Memory B cell (primary cell): ENCODE measurements around the gene PTPRB.
A peak's percentile ranks its signal among the peaks of the same experiment; 100 is the strongest.
"Not testable (repeated sequence)": the region's sequence is repeated elsewhere in the genome, so short reads cannot be mapped to it uniquely, and the experiment has no call there.

Experiments used
- ATAC-seq: fragments of 150-1000 bp; cut with Tn5 transposase; 2 replicates; pipeline ENCODE4 v1.10.0; 2021; ENCODE audit warnings: low read depth, mild to moderate bottlenecking, moderate library complexity
- DNase-seq, 2 donors: peaks; one replicate each; pipeline ENCODE4 v3.0.0; 2022; ENCODE audit warnings: low spot score in 2 of 2
- H3K27ac Mint-ChIP-seq: one replicate; pipeline ENCODE4 v1.8.0; 2022; ENCODE audit warnings: mild to moderate bottlenecking, moderate library complexity, mixed read lengths
- H3K27me3 Mint-ChIP-seq: one replicate; pipeline ENCODE4 v1.8.0; 2022; ENCODE audit warnings: mixed read lengths
- H3K36me3 Mint-ChIP-seq: one replicate; pipeline ENCODE4 v1.8.0; 2022; ENCODE audit warnings: mild to moderate bottlenecking, mixed read lengths
- H3K4me1 Mint-ChIP-seq: one replicate; pipeline ENCODE4 v1.8.0; 2022; ENCODE audit warnings: mixed read lengths
- H3K4me3 Mint-ChIP-seq: one replicate; pipeline ENCODE4 v1.8.0; 2022; ENCODE audit warnings: mild to moderate bottlenecking, moderate library complexity, mixed read lengths
- H3K9me3 Mint-ChIP-seq: one replicate; pipeline ENCODE4 v1.8.0; 2022; ENCODE audit warnings: mixed read lengths

The PTPRB gene

DNA sequence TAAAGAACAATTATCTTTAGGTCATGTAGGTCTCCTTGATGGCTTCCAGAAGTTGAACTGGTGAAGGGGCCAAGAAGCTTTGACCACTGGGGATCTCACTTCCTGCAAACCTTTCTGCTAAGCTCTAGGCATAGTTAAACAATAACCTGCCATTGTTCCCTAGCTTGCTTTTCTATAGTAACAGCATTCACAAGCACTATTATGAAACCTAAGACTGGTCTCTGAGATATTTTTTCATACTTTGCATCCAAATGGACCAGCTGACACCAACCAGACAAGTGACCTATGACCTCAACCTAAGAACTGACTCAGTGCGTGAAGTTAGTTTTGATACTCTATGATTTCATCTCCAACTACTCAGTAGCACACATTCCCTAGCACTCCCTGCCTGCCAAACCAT, 129.1 kb downstream of the PTPRB start:
- ATAC-seq (no peak), DNase-seq (no peak)
- H3K27ac Mint-ChIP-seq = no peak overlapping the region
- no peaks in the 10 kb centered on the region for H3K9me3 Mint-ChIP-seq
- no peak overlapping the region for H3K4me3 Mint-ChIP-seq
- peaks cover 9% of the 10 kb centered on the region for H3K4me1 Mint-ChIP-seq
- peaks cover 16% of the 10 kb centered on the region for H3K36me3 Mint-ChIP-seq
- H3K27me3 Mint-ChIP-seq = no peaks in the 10 kb centered on the region

DNA sequence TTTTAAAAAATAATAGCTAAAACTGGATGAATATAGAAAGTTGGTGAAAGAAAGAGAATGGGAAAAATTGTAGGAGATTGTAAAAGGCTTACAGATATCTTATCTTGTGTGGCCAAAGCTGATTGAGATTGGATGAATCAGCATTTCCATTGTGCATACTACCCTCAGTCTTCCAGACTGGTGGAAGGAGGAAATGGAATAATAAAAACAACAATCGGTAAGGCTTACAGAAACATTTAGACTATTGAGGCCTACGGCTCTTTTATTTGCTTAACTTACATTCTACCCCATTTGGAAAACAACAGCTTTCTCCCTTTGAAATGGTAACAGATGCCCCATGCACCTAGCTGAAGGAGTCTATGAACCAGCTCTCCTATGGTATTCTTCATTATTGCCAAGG, 129.8 kb downstream of the PTPRB start:
- no peak for ATAC-seq
- H3K4me3 Mint-ChIP-seq = no peak overlapping the region
- H3K27me3 Mint-ChIP-seq = no peaks in the 10 kb centered on the region
- H3K4me1 Mint-ChIP-seq = peaks cover 15% of the 10 kb centered on the region
- no peak overlapping the region for H3K27ac Mint-ChIP-seq
- no peak for DNase-seq
- H3K9me3 Mint-ChIP-seq = no peaks in the 10 kb centered on the region
- peaks cover 16% of the 10 kb centered on the region for H3K36me3 Mint-ChIP-seq

DNA sequence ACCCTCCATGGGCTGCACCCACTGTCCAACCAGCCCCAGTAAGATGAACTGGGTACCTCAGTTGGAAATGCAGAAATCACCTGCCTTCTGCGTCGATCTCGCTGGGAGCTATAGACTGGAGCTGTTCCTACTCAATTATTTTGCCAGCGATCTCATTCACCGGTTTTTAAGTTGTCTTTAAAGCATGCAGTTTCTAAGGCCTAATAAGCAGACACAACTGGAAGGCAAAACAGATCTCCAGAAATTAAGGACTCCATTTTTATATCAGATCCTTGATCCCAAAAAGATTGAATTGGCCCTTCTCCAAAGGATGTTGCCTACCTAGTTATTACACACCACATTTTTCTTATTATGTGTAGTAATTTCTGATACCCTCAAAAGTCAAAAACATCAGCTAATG, 139.7 kb downstream of the PTPRB start:
- ATAC-seq (no peak), DNase-seq (no peak)
- peaks cover 25% of the 10 kb centered on the region for H3K36me3 Mint-ChIP-seq
- H3K4me3 Mint-ChIP-seq = no peak overlapping the region
- H3K9me3 Mint-ChIP-seq = peaks cover 9% of the 10 kb centered on the region
- H3K4me1 Mint-ChIP-seq = peaks cover 41% of the 10 kb centered on the region
- H3K27me3 Mint-ChIP-seq = no peaks in the 10 kb centered on the region
- H3K27ac Mint-ChIP-seq = no peak overlapping the region

DNA sequence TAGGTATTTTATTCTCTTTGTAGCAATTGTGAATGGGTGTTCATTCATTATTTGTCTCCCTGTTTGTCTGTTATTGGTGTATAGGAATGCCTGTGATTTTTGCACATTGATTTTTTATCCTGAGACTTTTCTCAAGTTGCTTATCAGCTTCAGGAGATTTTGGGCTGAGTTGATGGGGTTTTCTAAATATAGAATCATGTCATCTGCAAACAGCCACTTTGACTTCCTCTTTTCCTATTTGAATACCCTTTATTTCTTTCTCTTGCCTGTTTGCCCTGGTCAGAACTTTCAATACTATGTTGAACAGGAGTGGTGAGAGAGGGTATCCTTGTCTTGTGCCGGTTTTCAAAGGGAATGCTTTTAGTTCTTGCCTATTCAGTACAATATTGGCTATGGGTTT, 144.3 kb downstream of the PTPRB start:
- Mint-ChIP-seq H3K4me1 (peaks cover 42% of the 10 kb centered on the region), H3K36me3 (peaks cover 16% of the 10 kb centered on the region), H3K4me3 (peak overlapping the region; percentile 80), H3K27ac (peak overlapping the region; percentile 71)
- H3K27me3 Mint-ChIP-seq, DNase-seq, H3K9me3 Mint-ChIP-seq, ATAC-seq: not testable (repeated sequence)

DNA sequence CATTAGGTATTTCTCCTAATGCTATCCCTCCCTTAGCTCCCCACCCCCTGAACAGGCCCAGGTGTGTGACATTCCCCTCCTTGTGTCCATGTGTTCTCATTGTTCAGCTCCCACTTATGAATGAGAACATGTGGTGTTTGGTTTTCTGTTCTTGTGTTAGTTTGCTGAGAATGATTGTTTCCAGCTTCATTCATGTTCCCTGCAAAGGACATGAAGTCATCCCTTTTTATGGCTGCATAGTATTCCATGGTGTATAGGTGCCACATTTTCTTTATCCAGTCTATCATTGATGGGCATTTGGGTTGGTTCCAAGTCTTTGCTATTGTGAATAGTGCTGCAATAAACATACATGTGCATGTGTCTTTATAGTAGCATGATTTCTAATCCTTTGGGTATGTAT, 146.3 kb downstream of the PTPRB start:
- Mint-ChIP-seq H3K4me1 (peaks cover 56% of the 10 kb centered on the region), H3K36me3 (peaks cover 12% of the 10 kb centered on the region), H3K4me3 (peak overlapping the region; percentile 24)
- not testable (repeated sequence) for DNase-seq, H3K9me3 Mint-ChIP-seq, H3K27me3 Mint-ChIP-seq, H3K27ac Mint-ChIP-seq, ATAC-seq

DNA sequence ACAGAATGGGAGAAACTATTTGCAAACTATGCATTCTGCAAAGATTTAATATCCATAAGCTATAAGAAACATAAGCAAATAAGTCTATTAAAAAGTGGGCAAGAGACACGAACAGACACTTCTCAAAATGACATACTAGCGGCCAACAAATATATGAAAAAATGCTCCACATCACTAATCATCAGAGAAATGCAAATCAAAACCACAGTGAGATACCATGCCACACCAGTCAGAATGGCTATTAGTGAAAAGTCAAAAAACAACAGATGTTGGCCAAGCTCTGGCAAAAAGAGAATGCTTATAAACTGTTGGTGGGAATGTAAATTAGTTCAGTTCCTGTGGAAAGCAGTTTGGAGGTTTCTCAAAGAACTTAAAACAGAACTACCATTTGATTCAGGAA, 149.8 kb downstream of the PTPRB start:
- H3K4me3 Mint-ChIP-seq = peak overlapping the region; percentile 62
- H3K9me3 Mint-ChIP-seq = no peaks in the 10 kb centered on the region
- H3K27ac Mint-ChIP-seq = peak overlapping the region; percentile 91
- H3K36me3 Mint-ChIP-seq = peaks cover 11% of the 10 kb centered on the region
- peak in 1 of 2 donors; percentile 20 for DNase-seq
- H3K27me3 Mint-ChIP-seq = no peaks in the 10 kb centered on the region
- ATAC-seq = peak; percentile 59
- H3K4me1 Mint-ChIP-seq = peaks cover 47% of the 10 kb centered on the region

DNA sequence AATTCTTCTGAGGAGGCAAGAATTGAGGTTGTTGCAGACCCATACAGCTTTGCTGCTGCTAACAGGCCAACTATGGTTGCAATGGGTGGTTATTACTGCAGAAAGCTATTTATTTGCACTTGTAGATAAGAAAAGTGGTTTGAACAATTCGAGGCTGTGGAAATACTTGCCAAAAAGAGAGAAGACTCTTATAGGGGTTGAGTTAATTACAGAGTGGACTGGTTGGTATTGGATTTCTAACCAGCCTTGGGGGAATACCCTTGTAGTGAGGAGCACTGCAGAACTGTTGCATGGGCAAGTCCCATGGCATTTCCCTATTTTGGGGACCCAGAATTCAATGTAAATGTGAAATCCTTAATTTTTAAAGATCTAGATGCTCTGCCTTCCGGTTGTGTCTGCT, 150.6 kb downstream of the PTPRB start:
- peak overlapping the region; percentile 90 for H3K27ac Mint-ChIP-seq
- ATAC-seq (peak; percentile 62), DNase-seq (no peak)
- H3K4me1 Mint-ChIP-seq = peaks cover 49% of the 10 kb centered on the region
- peaks cover 11% of the 10 kb centered on the region for H3K36me3 Mint-ChIP-seq
- H3K27me3 Mint-ChIP-seq = no peaks in the 10 kb centered on the region
- H3K4me3 Mint-ChIP-seq = no peak overlapping the region
- H3K9me3 Mint-ChIP-seq = no peaks in the 10 kb centered on the region

DNA sequence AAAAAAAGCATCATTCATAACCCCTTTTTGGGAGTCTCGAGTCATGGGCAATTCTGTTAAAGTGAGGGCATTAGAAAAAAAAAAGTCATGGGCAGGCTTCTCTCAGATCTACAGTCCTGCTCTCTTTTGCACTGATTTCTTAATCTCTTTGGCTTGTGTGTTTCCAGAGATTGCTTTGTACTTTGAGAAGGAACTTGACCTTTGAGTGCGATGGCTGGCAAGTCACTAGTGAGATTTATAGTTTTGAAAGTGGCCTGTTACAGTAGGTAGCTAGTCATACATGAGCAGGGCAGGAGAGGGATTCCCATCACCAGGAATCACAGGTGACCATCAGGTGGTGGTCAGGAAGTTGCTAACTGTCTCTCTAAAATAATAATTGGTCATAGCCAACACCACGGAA, 151.5 kb downstream of the PTPRB start:
- Mint-ChIP-seq H3K27me3 (no peaks in the 10 kb centered on the region), H3K4me1 (peaks cover 52% of the 10 kb centered on the region), H3K9me3 (no peaks in the 10 kb centered on the region), H3K36me3 (peaks cover 8% of the 10 kb centered on the region), H3K4me3 (no peak overlapping the region), H3K27ac (peak overlapping the region; percentile 90)
- ATAC-seq = no peak
- DNase-seq = no peak

DNA sequence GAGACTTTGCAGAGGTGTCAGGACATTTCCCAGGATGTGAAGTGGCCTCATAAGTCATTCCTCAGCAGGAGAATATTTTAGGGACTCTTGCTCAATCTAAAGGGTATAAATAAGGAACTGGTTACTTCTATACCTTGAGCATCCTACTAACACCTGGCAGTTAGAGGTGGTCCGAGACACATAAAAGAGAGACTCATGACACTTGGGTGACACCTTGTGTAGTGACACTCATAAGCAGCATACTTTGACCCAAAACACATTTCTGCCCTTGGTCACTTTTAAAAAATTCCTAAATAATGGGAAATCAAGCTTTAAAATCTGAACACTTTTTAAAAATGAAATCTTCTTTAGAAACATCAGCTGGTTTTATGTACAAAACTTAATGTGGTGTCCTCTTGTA, 152.8 kb downstream of the PTPRB start:
- Mint-ChIP-seq H3K36me3 (peaks cover 4% of the 10 kb centered on the region), H3K4me3 (no peak overlapping the region), H3K4me1 (peaks cover 60% of the 10 kb centered on the region), H3K9me3 (no peaks in the 10 kb centered on the region), H3K27me3 (no peaks in the 10 kb centered on the region), H3K27ac (no peak overlapping the region)
- no peak for ATAC-seq
- no peak for DNase-seq

DNA sequence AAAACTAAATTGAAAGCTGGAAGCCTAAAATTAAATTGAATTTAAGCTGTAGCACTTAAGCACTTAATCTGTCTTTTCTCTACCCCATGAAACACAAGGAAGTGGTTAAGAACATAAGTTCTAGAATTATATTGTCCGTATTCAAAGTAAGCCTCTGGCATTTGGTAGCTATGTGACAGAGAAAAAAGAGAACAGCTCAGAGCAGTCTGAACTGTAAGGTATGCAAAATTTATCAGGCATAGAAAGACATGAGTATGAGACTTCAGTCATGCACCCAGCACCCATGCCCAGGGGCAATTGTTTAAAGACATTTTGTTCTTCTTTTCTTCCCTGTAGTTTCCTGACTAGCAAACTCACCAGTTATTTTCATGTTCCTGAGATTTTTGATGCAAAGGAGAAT, 154.5 kb downstream of the PTPRB start:
- Mint-ChIP-seq H3K9me3 (no peaks in the 10 kb centered on the region), H3K36me3 (peaks cover 4% of the 10 kb centered on the region), H3K4me1 (peaks cover 62% of the 10 kb centered on the region), H3K27ac (peak overlapping the region; percentile 3), H3K4me3 (no peak overlapping the region), H3K27me3 (no peaks in the 10 kb centered on the region)
- ATAC-seq = peak; percentile 70
- no peak for DNase-seq

DNA sequence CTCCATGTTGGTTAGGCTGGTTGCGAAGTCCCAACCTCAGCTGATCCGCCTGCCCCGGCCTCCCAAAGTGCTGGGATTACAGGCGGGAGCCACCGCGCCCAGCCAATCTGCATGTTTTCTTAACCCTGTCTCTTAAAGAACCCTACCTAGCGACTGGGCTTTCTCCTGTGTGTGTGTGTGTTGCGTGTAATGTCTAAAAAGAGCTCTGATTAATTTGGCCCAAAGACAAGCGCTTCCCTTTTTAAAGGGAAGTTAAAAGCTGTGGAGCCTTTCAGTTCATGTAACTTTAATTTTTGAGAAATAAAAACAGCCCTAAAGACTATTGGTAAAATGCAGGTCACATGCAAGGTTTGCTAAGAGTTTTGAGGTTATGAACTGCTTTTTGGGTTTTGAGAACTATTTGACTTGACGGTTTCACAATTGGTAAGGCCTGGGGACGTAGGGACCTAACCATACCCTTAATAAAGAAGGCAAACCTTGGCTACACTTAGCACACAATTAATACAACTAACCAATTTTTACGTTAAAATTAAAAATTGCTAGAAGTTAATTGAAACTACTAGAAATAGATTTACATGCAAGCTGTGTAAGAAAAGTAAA, 167.9 kb downstream of the PTPRB start:
- ATAC-seq (peak; percentile 73), DNase-seq (no peak)
- Mint-ChIP-seq H3K4me3 (peak overlapping the region; percentile 86), H3K36me3 (peaks cover 4% of the 10 kb centered on the region), H3K9me3 (peaks cover 2% of the 10 kb centered on the region), H3K27ac (peak overlapping the region; percentile 83), H3K27me3 (no peaks in the 10 kb centered on the region), H3K4me1 (peaks cover 17% of the 10 kb centered on the region)

DNA sequence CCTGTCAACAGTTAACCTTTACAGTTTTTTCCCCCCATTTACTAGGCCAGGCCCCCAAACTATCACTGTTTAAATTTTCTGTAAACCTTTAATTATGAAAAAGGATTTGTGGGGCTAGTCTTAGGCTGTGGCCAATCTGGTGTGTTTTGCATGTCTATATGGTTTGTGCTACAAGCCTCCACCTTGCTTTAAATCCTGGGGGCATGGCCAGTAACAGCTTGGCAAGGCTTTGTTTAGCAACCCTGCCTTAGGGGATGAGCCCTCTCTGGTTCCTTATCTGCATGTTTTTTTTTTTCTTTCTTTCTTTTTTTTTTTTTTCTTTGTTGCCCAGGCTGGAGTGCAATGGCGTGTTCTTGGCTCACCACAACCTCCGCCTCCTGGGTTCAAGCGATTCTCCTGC, 168.5 kb downstream of the PTPRB start:
- peak; percentile 31 for ATAC-seq
- DNase-seq = no peak
- peak overlapping the region; percentile 83 for H3K27ac Mint-ChIP-seq
- H3K36me3 Mint-ChIP-seq = peaks cover 4% of the 10 kb centered on the region
- peak overlapping the region; percentile 86 for H3K4me3 Mint-ChIP-seq
- H3K9me3 Mint-ChIP-seq = peaks cover 3% of the 10 kb centered on the region
- peaks cover 17% of the 10 kb centered on the region for H3K4me1 Mint-ChIP-seq
- H3K27me3 Mint-ChIP-seq = no peaks in the 10 kb centered on the region

DNA sequence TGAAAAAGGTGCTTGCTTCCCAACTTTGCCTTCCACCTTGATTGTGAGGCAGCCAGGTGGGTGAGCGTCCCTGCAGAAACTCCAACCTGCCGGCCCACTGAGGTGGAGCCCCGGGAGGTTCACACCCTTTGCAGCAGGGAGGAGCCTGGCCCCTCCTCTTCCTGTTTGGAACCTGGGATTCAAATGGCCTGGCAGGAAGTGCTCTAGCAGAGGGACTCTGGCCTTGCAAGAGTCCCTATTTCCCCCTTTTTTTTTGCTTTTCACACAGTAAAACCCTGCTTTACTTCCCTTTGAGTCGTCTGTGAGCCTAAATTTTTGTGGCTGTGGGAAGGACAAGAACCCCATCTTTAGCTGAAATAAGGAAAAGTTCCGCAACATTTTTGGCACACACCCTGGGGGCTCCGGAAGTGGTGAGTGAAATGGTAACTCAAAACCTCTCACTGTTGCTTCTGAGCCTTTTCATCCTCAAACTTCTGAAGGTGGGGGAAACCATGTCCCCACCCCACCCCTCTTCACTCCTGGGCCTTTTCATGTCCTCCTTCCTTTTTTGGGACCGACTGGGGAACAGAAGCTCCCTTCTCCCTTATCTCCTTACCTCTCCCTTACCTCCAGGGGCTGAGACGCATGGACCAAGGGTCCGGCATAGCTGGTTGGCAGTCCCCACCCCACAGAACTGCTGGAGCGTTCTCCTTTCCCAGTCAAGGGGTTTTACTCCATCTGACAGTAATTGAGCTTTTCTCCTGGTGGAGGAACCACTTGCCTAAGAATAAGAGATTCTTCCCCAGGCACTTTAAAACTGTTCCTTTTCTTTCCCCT, 169.1 kb downstream of the PTPRB start:
- Mint-ChIP-seq H3K4me3 (peak overlapping the region; percentile 86), H3K9me3 (peaks cover 3% of the 10 kb centered on the region), H3K36me3 (peaks cover 2% of the 10 kb centered on the region), H3K27me3 (no peaks in the 10 kb centered on the region), H3K4me1 (peaks cover 14% of the 10 kb centered on the region), H3K27ac (peak overlapping the region; percentile 83)
- ATAC-seq = peak; percentile 46
- DNase-seq = no peak

DNA sequence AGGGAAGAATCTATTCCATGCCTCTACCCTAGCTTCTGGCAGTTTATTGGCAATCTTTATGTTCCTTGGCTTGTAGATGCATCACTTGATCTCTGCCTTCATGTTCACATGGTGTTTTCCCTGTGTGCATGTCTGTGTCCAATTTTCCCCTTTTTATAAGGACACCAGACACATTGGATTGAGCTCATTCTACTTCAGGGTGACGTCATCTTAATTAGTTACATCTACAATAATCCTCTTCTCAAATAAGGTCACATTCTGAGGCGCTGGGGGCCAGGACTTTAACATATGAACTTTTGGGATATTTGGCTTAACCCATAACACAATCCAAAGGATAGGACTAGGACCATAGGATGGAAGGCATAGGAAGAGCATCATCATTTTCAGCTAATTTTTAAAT, 169.8 kb downstream of the PTPRB start:
- DNase-seq (no peak), ATAC-seq (no peak)
- Mint-ChIP-seq H3K4me1 (peaks cover 11% of the 10 kb centered on the region), H3K4me3 (peak overlapping the region; percentile 86), H3K27me3 (no peaks in the 10 kb centered on the region), H3K27ac (peak overlapping the region; percentile 83), H3K36me3 (peaks cover 2% of the 10 kb centered on the region), H3K9me3 (peaks cover 3% of the 10 kb centered on the region)

DNA sequence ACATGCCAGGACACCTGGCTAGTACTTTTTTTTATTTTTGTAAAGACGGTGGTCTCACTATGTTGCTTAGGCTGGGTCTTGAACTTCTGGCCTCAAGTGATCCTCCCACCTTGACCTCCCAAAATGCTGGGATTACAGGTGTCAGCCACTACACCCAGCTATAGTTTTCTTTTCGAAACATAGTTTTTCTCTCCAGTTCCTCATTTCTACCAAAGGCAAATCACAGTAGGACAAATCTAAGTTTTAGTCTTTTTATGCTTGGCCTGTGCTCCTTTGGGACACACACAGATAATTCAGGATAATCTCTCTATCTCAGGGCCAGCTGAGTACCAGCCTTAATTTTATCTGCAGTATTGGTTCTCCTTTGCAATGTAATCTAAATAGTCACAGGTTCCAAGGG, 170.5 kb downstream of the PTPRB start:
- H3K36me3 Mint-ChIP-seq = peaks cover 2% of the 10 kb centered on the region
- H3K4me1 Mint-ChIP-seq = peaks cover 9% of the 10 kb centered on the region
- H3K27ac Mint-ChIP-seq = no peak overlapping the region
- H3K27me3 Mint-ChIP-seq = no peaks in the 10 kb centered on the region
- ATAC-seq (no peak), DNase-seq (no peak)
- peaks cover 3% of the 10 kb centered on the region for H3K9me3 Mint-ChIP-seq
- H3K4me3 Mint-ChIP-seq = no peak overlapping the region
